ENCODE data around the gene UBE3A.
"Not testable (repeated sequence)": the region's sequence is repeated elsewhere in the genome, so short reads cannot be mapped to it uniquely, and the experiment has no call there.

Gene UBE3A

DNA sequence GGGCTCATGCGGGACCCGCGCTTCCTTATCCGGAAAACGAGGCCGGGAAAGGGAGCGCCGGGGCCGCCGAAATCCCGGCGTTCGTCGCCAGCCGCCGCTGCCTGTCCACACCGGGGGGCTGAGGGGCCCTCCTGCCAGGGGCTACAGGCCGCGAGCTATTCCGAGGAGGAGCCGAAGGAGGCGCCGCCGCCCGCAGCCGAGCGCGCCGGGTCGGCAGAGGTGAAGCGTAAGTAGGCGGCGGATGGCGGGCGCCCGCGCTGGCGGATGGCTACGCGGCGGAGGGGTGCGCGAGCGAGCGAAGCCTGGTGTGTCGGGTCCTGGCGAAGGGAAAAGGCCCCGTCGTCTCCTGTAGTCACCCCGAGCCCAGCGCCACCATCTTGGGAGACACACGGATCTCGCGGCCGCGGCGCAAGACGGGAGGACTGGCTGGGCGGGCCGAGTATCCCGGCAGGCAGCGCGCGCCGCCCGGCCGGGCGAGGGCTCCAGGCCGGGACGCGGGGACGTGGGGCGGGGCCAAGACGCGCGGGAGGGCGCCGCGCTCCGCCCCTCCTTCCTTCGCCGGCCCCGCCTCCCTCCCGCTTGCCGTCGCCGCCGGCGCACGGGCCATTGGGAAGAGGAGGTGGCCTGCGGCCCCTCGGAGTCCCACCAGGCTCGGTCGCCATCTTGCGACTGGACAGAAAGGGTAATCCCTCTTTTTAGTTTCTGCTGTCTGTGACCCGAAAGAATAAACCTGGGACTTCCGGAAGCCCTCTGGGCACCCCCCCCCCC lies at the start of gene UBE3A:
UBE3A (minus strand) TSS at position 424 of the 768 bp plus-strand sequence. CDS start 29,917 bp downstream, outside the sequence.
- DNase-seq (ENCODE audit: low read depth, low spot score), result peak; percentile 47

DNA sequence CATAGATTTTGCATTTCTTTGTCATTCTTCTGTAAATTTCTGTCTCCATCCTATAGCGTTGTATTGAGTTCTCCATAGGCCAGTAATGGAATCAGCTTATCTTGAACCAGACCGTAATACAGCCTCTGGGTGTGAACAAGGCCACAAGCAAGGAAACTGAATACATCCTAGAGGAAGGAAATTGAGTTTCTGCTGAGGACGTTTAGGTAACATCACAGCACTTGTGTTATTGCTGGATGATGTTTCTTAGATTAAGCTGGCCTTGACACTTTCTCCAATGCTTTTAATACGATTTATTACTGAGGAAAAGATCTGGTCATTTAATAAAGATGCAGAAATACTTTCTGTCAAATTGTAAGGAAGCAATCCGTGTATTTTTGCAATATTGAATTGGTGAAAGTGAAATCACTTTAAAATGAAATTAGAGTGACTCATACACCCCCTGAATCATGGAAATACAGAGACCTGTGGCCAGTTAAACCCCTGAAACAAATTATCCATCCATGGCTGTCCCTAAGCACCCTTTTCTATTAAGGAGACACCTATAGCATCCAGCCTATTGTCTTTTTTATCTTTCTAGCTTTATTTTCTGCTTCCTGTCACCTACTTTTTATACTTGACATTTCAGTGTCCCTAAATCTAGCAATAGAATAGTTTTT lies 48.5 kb upstream of the UBE3A start:
- no peak for DNase-seq (ENCODE audit: low read depth, low spot score)

DNA sequence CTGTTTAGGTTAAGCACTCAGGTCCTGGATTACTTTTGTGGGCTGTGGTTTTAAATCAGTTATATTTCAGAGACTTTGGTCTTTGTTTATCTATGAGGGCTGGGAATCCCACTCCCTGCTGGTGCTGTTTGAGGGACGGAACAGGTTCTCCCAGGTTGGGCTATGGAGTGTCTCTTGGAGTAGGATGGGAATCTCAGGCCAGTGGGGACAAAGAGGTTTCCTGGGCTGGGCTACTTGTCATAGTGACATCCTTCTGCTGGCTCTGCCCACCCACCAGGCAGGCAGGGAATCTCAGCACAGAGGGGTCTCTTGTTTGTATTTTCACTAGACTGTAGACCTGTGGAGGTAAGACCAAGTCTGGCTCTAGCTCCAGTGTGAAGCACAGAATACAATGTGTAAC lies 47.2 kb upstream of the UBE3A start:
- no peak for DNase-seq (ENCODE audit: low read depth, low spot score)

DNA sequence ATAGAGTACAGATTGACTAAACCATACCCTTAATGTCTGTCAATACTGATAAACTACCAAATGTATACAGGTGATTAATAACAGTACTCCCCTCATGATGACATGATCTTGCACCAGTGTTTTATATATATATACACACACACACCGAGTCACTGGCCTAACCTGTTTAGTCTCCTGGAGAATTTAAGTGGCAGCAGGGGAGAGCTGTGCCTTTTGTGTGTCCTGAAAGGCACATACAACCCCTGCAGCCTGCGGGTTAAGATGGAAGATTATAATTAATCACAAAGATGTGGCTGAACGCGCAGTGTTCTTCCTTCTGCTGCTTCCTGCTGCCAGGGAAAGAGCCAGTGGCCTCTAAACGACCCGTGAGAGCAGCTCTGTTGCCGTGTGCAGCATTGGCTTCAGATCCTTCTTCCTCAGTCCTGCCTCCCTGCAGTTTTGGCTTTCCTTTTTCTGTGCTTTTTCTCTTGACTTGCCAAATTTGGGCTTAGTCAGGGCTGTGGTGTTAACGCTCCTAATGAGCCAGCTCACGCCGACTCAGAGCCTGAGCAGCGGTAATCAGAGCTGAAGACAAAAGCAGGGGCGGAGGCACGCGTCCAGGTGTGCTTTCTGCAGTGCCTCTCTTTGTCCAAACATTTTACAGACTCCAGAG lies 42.5 kb upstream of the UBE3A start:
- DNase-seq (ENCODE audit: low read depth, low spot score), result peak; percentile 54

DNA sequence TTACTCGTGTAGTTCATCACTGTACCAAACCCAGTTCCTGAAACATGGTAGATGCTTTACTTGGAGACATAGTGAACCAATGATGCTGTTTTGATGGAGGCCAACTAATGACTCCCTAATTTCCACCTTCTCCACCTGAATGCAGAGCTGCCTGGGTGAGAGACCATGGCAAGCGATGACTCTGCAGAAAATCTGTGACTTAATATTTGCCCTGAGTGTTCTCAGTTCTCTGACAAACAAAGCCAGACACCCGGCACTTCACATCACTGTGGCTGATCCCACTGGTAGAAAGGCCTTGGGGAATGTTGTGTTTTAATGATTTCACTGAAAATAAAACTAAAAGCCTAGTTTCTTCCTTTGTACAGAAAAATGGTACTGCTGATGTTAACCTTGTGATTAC lies 39.5 kb upstream of the UBE3A start:
- no peak for DNase-seq (ENCODE audit: low read depth, low spot score)

DNA sequence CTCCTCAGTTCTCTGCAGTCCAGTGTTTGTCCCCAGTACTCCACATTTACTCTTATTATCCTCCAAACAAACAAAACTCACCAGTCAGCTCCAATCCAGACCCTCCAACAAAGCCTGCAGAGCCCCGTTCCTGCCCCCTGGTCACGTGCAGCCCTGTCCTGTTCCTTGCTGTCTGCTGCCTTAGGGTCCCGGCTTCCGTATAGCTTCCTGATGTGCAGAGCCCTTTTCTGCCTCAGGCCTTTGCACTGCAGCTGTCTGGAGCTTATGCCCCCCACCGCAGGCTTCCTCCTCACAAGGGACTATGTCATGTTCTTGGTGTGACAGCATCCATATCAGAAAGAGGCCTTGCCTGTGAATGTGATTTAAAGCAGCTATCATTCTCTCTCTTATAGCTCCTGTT lies 39.0 kb upstream of the UBE3A start:
- DNase-seq (ENCODE audit: low read depth, low spot score), result no peak

DNA sequence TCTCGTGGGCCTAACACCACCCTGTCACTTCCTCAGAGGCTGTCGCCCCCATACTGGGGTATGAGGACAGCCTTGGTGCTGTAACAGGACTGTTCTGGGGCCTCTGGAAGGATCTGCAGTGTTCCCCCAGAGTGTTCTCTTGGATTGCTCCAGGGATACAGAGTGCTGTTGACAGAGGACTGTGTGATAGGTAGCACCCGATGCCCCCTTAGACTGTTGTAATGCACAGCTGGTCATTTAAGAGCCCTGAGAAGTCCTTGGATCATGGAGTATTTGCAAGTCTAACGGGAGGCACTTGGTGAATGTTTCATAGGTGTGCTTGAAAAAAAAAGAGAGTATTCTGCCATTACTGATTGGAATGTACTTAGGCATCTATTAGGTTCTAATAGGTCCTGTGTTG lies 35.4 kb upstream of the UBE3A start:
- no peak for DNase-seq (ENCODE audit: low read depth, low spot score)

DNA sequence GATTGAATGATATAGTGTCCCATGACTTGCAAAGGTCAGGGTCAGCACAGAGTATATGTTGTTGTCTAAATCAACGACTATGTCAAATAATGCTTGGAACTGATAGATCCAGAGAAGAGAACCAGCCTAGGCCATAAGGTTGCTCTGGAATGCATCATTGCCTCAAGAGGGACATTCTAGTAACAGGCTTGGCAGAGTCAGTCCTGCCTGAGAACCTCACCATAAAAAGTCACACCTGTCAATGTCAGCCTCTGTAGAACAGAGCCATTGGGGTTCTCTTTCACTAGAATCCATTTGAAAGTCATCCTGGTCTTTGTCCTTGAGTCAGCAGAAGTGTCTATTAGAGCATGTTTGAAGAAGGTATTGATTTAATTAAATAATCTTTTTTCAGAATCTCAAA lies 31.4 kb upstream of the UBE3A start:
- no peak for DNase-seq (ENCODE audit: low read depth, low spot score)

DNA sequence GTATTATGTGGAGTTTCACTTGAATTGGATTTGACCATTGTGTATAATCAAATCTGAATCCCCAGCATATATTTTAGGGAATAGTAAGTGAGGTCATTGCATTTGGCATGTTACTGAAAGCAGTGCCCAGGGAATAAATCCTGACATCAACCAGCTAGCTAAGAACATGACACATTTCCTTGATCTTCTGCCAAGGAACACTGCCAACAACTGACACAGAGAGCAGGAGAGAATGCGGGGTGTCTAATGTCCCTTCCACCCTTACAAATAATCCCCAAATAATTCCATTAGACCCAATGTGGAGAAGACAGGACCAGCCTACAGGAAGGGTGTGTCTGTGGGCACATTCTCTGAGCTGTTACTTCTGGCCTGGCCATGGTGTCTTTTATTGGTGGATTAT lies 30.6 kb upstream of the UBE3A start:
- no peak for DNase-seq (ENCODE audit: low read depth, low spot score)

DNA sequence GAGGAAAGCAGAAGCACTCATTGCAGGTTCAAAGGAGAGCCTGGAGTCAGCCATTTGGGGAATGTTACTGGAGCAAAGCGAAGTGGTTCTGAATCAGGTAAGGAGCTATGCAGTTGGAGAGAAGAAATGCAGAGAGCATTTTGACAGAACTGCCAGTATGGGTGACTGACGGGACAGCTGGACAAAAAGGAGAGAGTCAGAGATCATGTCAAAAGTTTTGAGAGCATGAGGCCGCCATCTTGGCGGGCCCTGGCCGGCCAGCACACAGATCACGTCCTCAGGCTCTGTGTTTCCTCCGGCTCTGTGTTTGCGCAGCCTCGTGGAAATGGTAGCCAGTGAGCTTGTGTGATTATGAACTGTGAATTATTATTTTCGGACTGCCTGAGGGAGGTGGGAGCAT lies 29.8 kb upstream of the UBE3A start:
- DNase-seq (ENCODE audit: low read depth, low spot score), result no peak

DNA sequence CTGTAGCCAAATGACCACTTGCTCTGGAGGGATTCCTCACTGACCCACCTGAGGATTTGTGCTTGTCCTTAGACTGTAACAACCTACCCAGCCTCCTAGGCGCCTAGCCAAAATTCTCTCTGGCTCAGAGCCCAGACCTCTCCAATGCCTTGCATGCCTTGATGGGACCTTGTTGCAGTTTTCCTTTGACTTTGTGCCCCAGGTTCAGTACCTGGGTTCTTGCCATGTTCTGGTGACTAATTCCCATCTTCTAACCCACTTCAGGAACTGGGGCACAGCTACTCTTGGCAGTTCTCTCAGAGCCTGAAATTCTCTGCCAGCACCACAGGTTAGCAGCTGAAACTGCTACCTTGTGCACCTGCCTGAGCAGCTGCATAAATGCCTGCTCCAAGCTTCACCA lies 27.0 kb upstream of the UBE3A start:
- DNase-seq (ENCODE audit: low read depth, low spot score), result no peak

DNA sequence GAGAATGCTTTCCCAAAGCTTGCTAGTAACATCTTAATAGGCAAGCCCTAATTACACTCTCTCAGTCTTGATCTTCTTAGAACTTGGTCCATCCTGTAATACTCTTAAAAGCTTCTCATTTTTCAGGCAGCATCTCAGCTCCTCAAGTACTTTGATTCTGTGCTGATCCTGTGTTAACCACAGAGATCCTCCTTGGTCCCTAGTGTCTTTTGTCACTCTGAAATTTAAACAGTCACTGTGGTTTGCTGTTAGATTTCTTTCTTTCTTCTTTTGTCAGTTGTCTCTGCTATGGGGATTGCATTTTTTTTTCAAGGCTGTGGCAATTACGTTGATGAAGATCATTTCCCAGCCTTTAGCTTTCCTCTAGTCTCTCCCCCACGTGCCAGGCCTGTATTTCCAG lies 26.0 kb upstream of the UBE3A start:
- no peak for DNase-seq (ENCODE audit: low read depth, low spot score)

DNA sequence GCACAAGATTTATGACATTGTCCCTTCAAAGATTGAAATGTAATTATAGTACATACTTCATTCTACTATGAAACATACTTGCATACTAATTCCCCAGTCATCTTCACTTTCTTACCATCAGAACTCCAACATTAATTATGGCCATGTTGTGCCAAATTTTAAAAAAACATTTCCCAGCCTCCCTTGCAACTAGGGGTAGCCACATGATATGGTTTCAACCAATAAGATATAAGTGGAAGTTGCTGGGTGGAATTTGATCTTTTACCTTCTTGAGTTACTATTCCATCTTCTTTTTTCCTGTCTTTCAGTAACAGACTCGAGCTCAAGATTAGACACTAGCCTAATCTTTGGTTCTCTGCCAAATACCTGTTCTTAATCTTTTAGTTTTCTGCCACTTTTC lies 25.6 kb upstream of the UBE3A start:
- DNase-seq (ENCODE audit: low read depth, low spot score), result no peak

DNA sequence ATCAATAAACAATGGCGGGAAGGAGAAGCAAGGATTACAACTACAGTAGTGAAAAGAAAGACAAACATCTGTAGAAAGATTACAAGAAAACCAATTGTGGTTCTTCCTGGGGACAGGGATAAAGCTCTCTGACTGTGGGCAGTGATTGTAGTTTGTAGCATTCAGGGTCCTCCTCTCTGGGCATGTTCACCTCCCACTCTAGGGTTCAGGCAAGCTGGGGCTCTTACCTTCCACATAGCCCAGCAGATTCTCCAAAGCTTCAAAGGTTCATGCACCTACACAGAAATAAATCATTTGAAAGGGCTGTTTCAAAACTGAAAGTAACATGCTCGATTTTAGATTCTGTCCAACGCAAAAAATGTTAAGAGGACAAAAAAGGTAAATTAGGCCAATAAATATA lies 17.4 kb upstream of the UBE3A start:
- no peak for DNase-seq (ENCODE audit: low read depth, low spot score)

DNA sequence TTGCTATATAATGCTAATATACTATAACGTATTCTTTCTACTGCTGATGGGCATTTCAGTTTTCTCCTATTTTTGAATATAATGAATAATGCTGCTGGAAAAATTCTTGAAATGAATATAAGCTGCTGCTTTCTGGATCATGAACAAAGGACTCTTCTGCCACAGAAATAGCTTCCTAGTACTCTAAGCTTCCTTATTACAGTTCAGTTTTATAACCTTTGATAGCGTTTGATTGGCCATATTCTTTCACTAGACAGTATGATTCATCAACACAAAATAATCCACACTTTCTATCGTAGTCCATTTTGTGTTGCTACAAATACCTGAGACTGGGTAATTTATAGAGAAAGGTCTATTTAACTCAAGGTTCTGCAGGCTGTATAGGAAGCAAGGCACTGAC lies 16.4 kb upstream of the UBE3A start:
- DNase-seq (ENCODE audit: low read depth, low spot score), result no peak

DNA sequence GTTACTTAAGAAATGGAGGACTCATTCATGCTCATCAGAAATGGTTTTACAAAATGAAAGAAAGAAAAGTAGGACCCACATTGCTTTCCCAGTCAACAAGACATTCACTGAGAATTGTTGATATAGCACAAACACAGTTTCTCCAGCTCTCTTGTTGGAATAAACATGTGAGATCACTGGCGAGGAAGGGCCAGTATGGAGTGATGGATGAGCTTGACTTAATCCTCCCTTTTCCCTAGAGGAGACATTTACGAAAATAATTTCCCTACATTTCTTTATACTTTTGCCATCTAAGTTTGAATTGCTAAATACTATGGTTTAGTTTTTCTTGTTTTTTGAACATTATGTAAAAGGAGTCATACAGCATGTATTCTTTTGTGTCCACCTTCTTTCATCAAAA lies 15.9 kb upstream of the UBE3A start:
- DNase-seq (ENCODE audit: low read depth, low spot score), result no peak

DNA sequence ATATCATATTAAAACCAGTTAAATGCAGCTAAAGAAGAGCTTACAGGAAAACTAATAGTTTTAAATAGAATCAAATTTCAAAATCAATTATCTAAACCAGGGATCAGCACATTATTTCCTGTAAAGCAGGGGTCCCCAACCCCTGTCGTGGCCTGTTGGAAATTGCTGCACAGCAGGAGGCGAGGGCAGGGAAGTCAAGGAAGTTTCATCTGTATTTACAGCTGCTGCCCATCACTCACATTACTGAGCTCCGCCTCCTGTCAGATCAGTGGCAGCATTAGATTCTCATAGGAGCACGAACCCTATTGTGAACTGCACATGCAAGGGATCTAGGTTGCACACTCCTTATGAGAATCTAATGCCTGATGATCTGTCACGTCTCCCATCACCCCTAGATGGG lies 14.4 kb upstream of the UBE3A start:
- DNase-seq (ENCODE audit: low read depth, low spot score), result not testable (repeated sequence)

DNA sequence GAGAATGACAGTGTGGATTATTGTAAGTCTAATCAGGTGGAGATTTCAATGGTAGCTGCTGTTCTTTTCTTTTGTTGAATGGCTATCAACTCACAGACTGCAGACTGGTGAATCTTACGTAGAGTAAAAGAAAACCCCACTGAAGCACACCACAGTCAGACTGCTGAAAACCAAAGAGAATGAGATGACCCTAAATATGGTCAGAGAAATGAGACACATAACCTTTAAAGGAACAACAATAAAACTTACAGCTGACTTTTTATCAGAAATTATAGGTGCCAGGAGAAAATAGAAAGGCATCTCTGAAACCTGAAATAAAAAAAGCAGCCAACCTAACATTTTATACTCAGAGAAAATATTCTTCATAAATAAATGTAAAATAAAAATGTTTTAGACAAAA lies 12.7 kb upstream of the UBE3A start:
- no peak for DNase-seq (ENCODE audit: low read depth, low spot score)

DNA sequence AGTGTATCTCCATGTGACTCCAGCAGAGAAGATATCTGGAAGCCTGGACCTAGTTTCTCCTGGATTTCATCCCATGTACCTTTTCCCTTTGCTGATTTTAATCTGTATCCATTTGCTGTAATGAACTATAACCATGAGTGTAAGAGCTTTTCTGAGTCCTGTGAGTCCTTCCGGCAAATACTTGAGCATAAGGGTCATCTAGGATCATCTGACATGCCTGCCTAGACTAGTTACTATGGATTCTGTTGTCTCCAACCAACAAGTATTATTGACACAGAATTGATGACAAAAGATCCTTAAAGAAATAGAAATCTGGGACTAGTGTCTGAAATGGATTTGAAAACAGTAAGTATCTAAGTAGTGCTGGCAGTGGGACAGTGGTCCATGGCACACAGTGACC lies 11.3 kb upstream of the UBE3A start:
- DNase-seq (ENCODE audit: low read depth, low spot score), result no peak

DNA sequence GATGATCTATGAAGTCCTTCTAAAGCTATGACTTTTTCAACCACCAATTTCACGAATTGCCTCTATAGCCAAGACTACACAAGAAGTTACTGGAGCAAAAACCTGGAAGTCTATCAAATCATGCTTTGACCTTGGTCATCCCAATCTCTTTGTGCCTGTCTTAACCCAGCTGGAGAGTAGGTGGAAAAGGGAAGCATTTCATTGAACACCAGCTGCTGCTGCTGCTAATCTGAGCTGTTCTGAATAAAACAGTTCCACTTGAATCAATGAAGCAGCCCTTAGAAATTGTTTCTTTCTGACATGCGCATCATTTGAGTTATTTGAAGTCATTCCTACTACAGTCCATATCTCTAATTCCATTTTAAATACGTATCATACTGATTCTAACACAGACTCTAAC lies 7.3 kb upstream of the UBE3A start:
- DNase-seq (ENCODE audit: low read depth, low spot score), result no peak

DNA sequence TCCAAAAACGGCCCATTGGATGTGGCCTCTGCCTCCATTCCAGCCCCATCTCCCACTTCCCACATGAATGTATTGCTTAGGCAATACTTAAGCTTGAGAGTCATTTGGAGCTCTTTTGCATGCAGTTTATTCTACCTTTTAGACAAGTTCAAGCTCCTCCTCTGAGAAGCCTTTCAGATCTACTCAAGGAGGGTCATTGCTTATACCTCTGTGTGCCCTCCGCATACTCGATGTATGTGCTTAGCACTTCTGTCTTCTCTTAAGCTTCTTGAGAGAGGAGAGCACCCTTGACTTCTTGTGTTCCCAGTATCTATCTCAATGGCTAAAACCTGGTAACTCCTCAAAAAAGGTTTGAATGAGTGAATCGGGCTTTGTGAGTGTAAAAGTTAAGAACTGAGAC lies 6.6 kb upstream of the UBE3A start:
- DNase-seq (ENCODE audit: low read depth, low spot score), result no peak

DNA sequence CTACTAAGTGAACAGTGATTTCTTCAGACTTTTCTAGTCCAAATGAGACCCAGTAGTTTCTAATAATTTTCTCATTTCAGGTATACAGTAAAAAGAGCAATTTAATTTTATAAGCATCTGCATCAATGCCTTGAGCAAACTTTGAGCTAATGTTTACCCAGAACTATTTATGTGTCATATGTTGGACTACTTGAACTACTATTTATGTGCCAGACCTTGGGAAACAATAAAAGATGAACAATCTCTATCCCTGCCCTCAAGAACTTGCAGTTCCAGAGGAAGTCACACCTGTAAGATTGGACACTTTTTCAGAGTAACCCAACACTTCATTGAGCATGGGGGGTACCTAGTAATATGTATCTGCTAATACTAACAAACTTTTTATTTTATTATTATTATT lies 2.3 kb upstream of the UBE3A start:
- DNase-seq (ENCODE audit: low read depth, low spot score), result no peak

DNA sequence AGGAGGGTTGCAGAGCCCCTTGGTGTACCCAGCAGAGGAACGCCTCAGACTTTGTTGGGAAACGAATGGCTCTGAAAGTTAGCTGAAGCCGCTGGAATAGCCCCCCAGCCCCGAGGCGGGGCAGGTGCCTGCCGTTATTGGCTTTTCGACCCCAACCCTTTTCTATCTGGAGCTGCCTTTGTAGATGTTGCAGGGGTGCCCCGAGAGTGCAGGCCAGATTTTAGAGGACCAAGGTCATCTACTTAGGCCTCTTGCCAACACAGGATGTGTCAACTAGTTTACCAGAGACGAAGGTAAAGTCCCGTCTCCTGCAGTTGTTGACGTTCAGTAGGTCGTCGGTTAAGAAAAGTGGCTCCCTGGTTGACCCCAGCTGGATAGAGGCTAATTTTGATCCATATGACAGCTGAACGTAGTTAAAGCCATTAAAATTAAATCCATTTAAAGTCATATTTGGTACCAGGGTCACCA lies 579 bp upstream of the UBE3A start:
- no peak for DNase-seq (ENCODE audit: low read depth, low spot score)
